KOPT-K1 (cell line): ENCODE results near the gene COMMD7.

Experiments
- H3K27ac ChIP-seq: fragments of 200-600 bp; sonication (generic); 2 replicates; pipeline ENCODE4 v1.5.1; 2016; ENCODE audit warnings: antibody characterized with exemption, mild to moderate bottlenecking, low read depth, low read length; ENCODE audit not compliant: poor library complexity, severe bottlenecking
- H3K36me3 ChIP-seq: fragments of 200-600 bp; sonication (generic); 2 replicates; pipeline ENCODE4 v1.5.1; 2017; ENCODE audit warnings: antibody characterized with exemption, mild to moderate bottlenecking, low read length, moderate library complexity; ENCODE audit not compliant: insufficient read depth
- H3K9me3 ChIP-seq: fragments of 200-600 bp; sonication (generic); 2 replicates; pipeline ENCODE4 v1.5.1; 2017; ENCODE audit warnings: antibody characterized with exemption, low read length, mild to moderate bottlenecking; ENCODE audit not compliant: insufficient read depth, poor library complexity, severe bottlenecking

COMMD7 gene

GRCh38 chr20:32743237-32744112 is at the start of gene COMMD7:
TSS of gene COMMD7 (minus strand) at chr20:32743467. CDS start at chr20:32743391, 76 bp downstream.
- Histone ChIP-seq H3K36me3 (no peaks in the 10 kb centered on the region), H3K9me3 (no peaks in the 10 kb centered on the region), H3K27ac (peak within 1 kb of the TSS; percentile 75)

- peaks cover 93% of the 10 kb centered on the region for H3K36me3 ChIP-seq
- peak overlapping the region; percentile 45 for H3K27ac ChIP-seq
These were observed 49.6 kb upstream of the COMMD7 start for GRCh38 chr20:32792731-32793458.

GRCh38 chr20:32792316-32792715 is 49.0 kb upstream of the COMMD7 start:
- peaks cover 93% of the 10 kb centered on the region for H3K36me3 ChIP-seq
- peak overlapping the region; percentile 45 for H3K27ac ChIP-seq
- H3K9me3 ChIP-seq, result no peaks in the 10 kb centered on the region

More at GRCh38 chr20:32792731-32793458, 49.6 kb upstream of the COMMD7 start:
- no peaks in the 10 kb centered on the region for H3K9me3 ChIP-seq

- Histone ChIP-seq H3K9me3 (no peaks in the 10 kb centered on the region), H3K36me3 (peaks cover 93% of the 10 kb centered on the region), H3K27ac (no peak overlapping the region)
These were observed 47.4 kb upstream of the COMMD7 start for GRCh38 chr20:32790751-32791057.

DNA sequence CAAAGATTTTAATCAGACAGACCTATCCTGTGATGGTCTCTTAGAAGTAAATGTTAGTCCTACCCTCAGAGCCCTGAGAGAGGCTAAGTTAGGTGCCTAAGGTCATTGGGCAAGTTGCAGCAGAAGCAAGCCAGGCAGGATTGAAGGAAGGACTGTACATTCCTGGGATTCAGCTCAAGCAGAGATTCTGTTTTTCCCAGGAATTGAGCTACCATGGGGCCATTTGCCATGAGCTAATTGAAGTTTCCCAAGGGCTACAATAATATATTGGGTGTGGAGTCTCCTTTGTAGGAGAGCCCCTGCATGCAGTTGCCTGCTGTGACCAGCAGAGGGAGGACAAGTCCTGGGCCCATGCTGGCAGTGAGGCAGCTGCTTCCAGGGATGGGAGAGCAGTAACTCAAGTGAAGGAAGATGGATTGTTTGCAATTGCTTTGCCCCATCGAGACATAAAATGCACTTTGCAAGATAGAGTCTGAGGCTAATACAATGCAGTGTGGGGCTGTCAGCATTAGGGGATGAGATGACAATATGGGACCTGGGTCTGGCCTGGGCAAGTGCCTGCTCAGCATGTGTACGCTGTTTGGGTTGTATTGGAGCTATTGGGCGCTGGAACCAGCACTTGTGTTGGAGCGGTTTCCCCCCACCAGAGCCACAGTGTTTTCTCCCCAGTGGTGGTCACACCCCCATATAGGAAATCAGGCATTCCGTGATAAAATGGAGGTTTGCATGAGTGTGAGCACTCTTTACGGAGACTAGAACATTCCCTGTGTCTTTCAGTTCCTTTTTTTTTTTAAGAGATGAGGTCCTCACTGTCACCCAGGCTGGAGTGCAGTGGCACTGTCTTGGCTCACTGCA is 46.9 kb upstream of the COMMD7 start:
- peaks cover 93% of the 10 kb centered on the region for H3K36me3 ChIP-seq
- H3K9me3 ChIP-seq, result no peaks in the 10 kb centered on the region
- H3K27ac ChIP-seq, result no peak overlapping the region

- Histone ChIP-seq H3K27ac (no peak overlapping the region), H3K9me3 (no peaks in the 10 kb centered on the region), H3K36me3 (peaks cover 100% of the 10 kb centered on the region)
These were observed 43.9 kb upstream of the COMMD7 start for GRCh38 chr20:32787168-32787567.

- Histone ChIP-seq H3K27ac (no peak overlapping the region), H3K9me3 (no peaks in the 10 kb centered on the region), H3K36me3 (peaks cover 100% of the 10 kb centered on the region)
These were observed 42.9 kb upstream of the COMMD7 start for GRCh38 chr20:32786059-32786760.

- Histone ChIP-seq H3K27ac (no peak overlapping the region), H3K36me3 (peaks cover 97% of the 10 kb centered on the region), H3K9me3 (no peaks in the 10 kb centered on the region)
These were observed 41.3 kb upstream of the COMMD7 start for GRCh38 chr20:32784369-32785080.

DNA sequence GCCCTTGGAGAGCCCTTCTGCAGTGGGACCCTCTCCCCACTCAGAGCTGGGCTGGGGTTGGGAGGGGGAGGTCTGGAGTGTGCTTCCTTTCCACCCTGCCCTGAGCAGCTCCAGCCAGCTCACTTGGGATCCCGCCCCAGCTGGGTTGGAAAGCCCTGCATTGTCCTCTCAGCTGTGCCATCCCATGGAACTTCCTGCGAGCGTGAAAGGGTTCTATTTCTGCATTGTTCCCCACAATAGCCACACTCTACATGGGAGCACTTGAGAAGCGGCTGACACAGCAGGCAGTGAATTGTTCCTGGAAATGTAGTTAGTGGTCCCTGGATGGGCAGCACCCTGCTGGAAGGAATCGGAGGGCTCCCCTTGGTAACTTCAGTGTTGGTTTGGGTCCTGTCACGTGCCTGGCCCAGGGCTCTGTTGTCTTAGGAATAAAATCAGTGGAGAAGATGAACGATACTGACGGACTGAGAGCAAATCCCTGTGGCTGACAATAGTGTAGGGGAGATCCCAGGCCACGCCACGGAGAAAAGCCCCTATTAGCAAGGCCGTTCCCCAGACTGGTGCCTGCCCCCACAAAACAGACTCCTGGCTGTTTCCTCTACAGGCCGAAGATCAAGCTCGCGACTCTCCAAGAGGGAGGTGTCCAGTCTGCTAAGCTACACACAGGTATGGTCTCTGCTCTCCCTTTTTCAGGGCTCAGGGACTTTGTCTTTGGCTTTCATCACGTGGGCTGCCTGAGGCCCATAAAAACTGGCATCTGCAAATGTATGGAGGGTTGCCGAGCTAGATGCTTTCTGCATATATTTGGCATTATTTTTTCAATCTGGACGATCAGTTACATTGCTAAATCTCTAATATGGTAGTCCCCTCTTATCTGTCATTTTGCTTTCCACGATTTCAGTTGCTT is 37.7 kb upstream of the COMMD7 start:
- Histone ChIP-seq H3K9me3 (no peaks in the 10 kb centered on the region), H3K27ac (no peak overlapping the region), H3K36me3 (peaks cover 69% of the 10 kb centered on the region)

DNA sequence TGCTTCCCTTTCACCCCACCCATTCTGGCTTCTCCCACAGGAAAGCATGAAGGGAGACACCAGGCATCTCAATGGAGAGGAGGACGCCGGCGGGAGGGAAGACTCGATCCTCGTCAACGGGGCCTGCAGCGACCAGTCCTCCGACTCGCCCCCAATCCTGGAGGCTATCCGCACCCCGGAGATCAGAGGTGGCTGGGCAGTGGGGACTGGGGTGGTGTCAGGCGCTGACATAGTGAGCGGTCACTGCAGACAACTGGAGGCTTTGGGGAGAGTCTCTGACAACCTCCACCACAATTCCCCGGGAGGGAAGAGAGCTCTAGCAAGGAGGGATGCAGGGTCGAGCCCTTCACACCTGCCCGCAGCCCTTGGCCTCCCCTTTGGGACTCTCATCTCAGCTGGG is 37.0 kb upstream of the COMMD7 start:
- H3K9me3 ChIP-seq, result no peaks in the 10 kb centered on the region
- H3K27ac ChIP-seq, result no peak overlapping the region
- H3K36me3 ChIP-seq, result peaks cover 62% of the 10 kb centered on the region

GRCh38 chr20:32779500-32780211 is 36.4 kb upstream of the COMMD7 start:
- H3K9me3 ChIP-seq, result no peaks in the 10 kb centered on the region
- no peak overlapping the region for H3K27ac ChIP-seq
- H3K36me3 ChIP-seq, result peaks cover 56% of the 10 kb centered on the region

DNA sequence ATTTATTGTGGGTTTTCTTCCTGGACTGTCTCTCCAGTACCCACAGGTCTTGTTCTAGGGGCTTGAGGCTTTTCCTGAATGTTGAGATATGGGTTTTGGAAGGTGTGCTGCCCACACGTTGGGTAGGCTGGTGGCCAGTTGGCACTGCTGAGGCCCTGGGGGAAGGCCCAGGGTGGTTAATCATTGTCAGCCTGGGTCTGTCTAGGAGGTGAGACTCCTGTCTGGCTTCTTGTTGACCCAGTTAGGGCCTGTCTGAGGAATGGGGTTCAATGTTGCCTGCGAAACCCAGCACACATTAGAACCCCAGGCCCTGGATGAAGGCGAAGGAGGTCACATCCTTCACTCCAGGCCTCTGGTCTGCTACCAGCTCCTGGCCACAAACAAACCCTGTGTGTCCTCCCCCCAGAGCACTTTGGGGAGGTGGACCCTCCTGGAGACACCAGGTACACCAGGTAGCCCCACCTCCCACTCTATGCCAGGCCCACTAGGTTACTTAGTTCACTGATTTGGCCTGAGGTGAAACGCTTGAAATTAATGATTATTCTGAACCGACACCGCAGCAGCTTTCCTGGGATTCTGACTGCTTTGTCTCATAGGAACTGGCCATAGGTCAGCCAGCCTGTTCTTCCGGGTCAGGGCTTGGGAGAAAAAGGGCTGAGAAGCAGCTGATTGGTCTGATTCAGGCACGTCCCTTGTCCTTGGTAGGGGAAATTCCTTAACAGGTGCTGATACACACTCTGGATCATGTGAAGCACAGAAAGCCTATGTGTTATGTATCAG is 34.1 kb upstream of the COMMD7 start:
- Histone ChIP-seq H3K9me3 (no peaks in the 10 kb centered on the region), H3K27ac (peak overlapping the region; percentile 81), H3K36me3 (peaks cover 33% of the 10 kb centered on the region)
